ENCODE measurements around the gene VKORC1L1.

DNA sequence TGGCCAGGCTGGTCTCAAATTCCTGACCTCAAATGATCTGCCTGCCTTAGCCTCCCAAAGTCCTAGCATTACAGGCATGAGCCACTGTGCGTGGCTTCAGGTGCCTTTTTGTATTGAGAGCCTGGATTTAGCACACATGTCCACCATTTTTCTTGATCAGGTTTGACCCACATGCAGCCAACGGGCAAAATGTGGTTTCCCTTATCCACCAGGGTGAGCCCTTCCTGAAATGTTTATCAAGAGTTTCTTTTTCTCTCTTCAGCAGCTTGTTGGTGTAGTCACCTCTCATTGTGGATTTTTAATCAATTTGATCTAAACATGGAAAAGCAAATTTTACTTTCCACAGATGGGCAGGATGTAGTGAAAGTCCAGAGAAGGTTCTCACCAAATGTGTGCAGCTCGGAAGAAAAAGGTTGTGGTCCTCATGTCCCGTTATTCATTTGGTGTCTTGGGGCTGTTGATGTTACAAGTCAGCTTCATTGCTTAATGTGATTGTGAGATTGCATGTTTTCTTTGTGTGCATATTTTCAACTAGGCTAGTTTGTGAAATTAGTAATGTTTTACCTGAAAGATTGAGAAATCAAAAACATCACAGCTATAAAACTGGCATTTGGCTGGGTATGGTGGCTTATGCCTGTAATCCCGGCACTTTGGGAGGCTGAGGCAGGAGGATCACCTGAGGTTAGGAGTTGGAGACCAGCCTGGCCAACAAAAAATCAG is 80.3 kb downstream of the VKORC1L1 start:
- TF ChIP-seq, protein P1, sequence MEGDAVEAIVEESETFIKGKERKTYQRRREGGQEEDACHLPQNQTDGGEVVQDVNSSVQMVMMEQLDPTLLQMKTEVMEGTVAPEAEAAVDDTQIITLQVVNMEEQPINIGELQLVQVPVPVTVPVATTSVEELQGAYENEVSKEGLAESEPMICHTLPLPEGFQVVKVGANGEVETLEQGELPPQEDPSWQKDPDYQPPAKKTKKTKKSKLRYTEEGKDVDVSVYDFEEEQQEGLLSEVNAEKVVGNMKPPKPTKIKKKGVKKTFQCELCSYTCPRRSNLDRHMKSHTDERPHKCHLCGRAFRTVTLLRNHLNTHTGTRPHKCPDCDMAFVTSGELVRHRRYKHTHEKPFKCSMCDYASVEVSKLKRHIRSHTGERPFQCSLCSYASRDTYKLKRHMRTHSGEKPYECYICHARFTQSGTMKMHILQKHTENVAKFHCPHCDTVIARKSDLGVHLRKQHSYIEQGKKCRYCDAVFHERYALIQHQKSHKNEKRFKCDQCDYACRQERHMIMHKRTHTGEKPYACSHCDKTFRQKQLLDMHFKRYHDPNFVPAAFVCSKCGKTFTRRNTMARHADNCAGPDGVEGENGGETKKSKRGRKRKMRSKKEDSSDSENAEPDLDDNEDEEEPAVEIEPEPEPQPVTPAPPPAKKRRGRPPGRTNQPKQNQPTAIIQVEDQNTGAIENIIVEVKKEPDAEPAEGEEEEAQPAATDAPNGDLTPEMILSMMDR (IDR thresholded peaks at IDR 0.05), result no peak
- no peak for TF ChIP-seq POLR2A (IDR thresholded peaks at IDR 0.05)

Data from Peyer's patch (tissue), 4 donors.